H1 (cell line): Measurements from ENCODE around the gene TBC1D22A. TPM values are rescaled to one million over a fixed set of nuclear protein-coding genes. Genes with fewer than 3 reads are reported as not detected.

Experiments used
- polyA plus RNA-seq, 7 experiments: library from polyadenylated mRNA; depleted of rRNA in 3 of 7; stranded (reverse) in 5 of 7; unstranded in 2 of 7; fragments of >200 nt in 5 of 7; fragments of 200-250 nt in 2 of 7; gene quantifications; 1 replicate in 5 of 7; 2 replicates in 1 of 7; 4 replicates in 1 of 7; pipeline versions ENCODE4 v1.2.1 to v1.2.3, GENCODE V29; 2011 to 2013; ENCODE audit warnings: missing spikeins in 2 of 7, mixed read lengths in 2 of 7
- total RNA-seq: library from RNA; stranded (reverse); fragmentation: NEBNext Ultra II Directional; extraction: Animal tissue kit (Norgen Biotek cat#: 25700); gene quantifications from 2 replicates; pipeline ENCODE4 v1.2.1, GENCODE V29; 2021
- TF ChIP-seq, protein P1 (sequence below): IDR thresholded peaks from 2 replicates; pipeline ENCODE4 v1.6.1; 2012; ENCODE audit warnings: low read length, inconsistent platforms

Gene TBC1D22A
- total and polyA plus RNA-seq, 2 of the 8 experiments (the other 6 are each of a cell fraction or from before 2014, with no cell fraction given): 11.9 to 18.4 TPM

DNA sequence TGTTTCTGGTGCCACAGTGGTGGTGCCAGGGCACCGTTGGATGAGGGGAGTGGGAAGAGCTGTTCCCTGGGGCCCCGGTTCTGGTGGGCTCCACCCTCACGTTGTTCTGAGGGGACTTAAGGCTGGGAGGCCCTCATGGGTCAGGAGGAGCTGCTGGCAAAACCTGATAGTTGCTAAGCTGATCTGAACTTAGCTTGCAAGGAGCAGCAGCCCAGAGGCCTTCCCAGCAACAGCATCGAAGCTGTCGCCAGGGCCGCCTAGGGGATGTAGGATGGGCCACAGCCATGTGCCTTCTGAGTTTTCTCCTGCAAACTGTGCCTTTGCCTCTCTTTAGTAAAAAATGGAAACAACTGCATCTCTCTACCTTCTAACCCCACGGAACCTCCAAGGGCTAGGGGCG lies 240.2 kb downstream of the TBC1D22A start (continued):
- TF ChIP-seq, protein P1, sequence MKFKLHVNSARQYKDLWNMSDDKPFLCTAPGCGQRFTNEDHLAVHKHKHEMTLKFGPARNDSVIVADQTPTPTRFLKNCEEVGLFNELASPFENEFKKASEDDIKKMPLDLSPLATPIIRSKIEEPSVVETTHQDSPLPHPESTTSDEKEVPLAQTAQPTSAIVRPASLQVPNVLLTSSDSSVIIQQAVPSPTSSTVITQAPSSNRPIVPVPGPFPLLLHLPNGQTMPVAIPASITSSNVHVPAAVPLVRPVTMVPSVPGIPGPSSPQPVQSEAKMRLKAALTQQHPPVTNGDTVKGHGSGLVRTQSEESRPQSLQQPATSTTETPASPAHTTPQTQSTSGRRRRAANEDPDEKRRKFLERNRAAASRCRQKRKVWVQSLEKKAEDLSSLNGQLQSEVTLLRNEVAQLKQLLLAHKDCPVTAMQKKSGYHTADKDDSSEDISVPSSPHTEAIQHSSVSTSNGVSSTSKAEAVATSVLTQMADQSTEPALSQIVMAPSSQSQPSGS: no peak
